Measurements from ENCODE around the gene APBB1. TPM values are rescaled to one million over a fixed set of nuclear protein-coding genes. Genes with fewer than 3 reads are reported as not detected.

The APBB1 gene
- total RNA-seq, 6 experiments from 2014 or later, result 32.3 to 38.7 (median 35.4) TPM

GRCh38 chr11:6403539-6403938 lies 15.4 kb downstream of the APBB1 start:
- DNase-seq, result no peak
- no peak overlapping the region for H3K27ac Mint-ChIP-seq
- no peak overlapping the region for H3K4me3 Mint-ChIP-seq
- H3K36me3 Mint-ChIP-seq (ENCODE audit: low read depth), result peaks cover 8% of the 10 kb centered on the region; the same call in 1 of the 2 replicates
- H3K4me1 Mint-ChIP-seq (ENCODE audit: low read depth), result peaks cover 17% of the 10 kb centered on the region
- H3K27me3 Mint-ChIP-seq (ENCODE audit: insufficient read depth), result no peaks in the 10 kb centered on the region; the same call in 1 of the 2 replicates
- no peaks in the 10 kb centered on the region for H3K9me3 Mint-ChIP-seq
- no peak for TF ChIP-seq CTCF (IDR thresholded peaks at IDR 0.05)

- no peak for TF ChIP-seq CTCF (IDR thresholded peaks at IDR 0.05)
- Mint-ChIP-seq H3K36me3 (ENCODE audit: low read depth) (peaks cover 8% of the 10 kb centered on the region; the same call in 1 of the 2 replicates), H3K9me3 (no peaks in the 10 kb centered on the region), H3K27me3 (ENCODE audit: insufficient read depth) (no peaks in the 10 kb centered on the region; the same call in 1 of the 2 replicates), H3K4me1 (ENCODE audit: low read depth) (peaks cover 27% of the 10 kb centered on the region), H3K4me3 (no peak overlapping the region), H3K27ac (no peak overlapping the region)
- no peak for DNase-seq
Observed at GRCh38 chr11:6402561-6402981, 16.3 kb downstream of the APBB1 start.

- Mint-ChIP-seq H3K36me3 (ENCODE audit: low read depth) (peaks cover 8% of the 10 kb centered on the region; the same call in 1 of the 2 replicates), H3K27ac (no peak overlapping the region), H3K4me3 (no peak overlapping the region), H3K9me3 (no peaks in the 10 kb centered on the region), H3K4me1 (ENCODE audit: low read depth) (peaks cover 32% of the 10 kb centered on the region), H3K27me3 (ENCODE audit: insufficient read depth) (no peaks in the 10 kb centered on the region; the same call in 1 of the 2 replicates)
- DNase-seq, result no peak
- no peak for TF ChIP-seq CTCF (IDR thresholded peaks at IDR 0.05)
Observed at GRCh38 chr11:6402061-6402470, 16.8 kb downstream of the APBB1 start.

- Mint-ChIP-seq H3K27me3 (ENCODE audit: insufficient read depth) (no peaks in the 10 kb centered on the region; the same call in 1 of the 2 replicates), H3K36me3 (ENCODE audit: low read depth) (peaks cover 8% of the 10 kb centered on the region; the same call in 1 of the 2 replicates), H3K4me1 (ENCODE audit: low read depth) (peaks cover 38% of the 10 kb centered on the region), H3K4me3 (no peak overlapping the region), H3K9me3 (no peaks in the 10 kb centered on the region), H3K27ac (no peak overlapping the region)
- no peak for TF ChIP-seq CTCF (IDR thresholded peaks at IDR 0.05)
- no peak for DNase-seq
Observed at GRCh38 chr11:6401464-6401863, 17.4 kb downstream of the APBB1 start.

- Mint-ChIP-seq H3K9me3 (no peaks in the 10 kb centered on the region), H3K27ac (no peak overlapping the region), H3K4me1 (ENCODE audit: low read depth) (peaks cover 42% of the 10 kb centered on the region), H3K27me3 (ENCODE audit: insufficient read depth) (no peaks in the 10 kb centered on the region; the same call in 1 of the 2 replicates), H3K4me3 (no peak overlapping the region), H3K36me3 (ENCODE audit: low read depth) (peaks cover 8% of the 10 kb centered on the region; the same call in 1 of the 2 replicates)
- DNase-seq, result no peak
- TF ChIP-seq CTCF (IDR thresholded peaks at IDR 0.05), result no peak
Observed at GRCh38 chr11:6400431-6401345, 18.2 kb downstream of the APBB1 start.

All from HFFc6 (cell line).